ENCODE data around the gene TMEM198.

The TMEM198 gene

DNA sequence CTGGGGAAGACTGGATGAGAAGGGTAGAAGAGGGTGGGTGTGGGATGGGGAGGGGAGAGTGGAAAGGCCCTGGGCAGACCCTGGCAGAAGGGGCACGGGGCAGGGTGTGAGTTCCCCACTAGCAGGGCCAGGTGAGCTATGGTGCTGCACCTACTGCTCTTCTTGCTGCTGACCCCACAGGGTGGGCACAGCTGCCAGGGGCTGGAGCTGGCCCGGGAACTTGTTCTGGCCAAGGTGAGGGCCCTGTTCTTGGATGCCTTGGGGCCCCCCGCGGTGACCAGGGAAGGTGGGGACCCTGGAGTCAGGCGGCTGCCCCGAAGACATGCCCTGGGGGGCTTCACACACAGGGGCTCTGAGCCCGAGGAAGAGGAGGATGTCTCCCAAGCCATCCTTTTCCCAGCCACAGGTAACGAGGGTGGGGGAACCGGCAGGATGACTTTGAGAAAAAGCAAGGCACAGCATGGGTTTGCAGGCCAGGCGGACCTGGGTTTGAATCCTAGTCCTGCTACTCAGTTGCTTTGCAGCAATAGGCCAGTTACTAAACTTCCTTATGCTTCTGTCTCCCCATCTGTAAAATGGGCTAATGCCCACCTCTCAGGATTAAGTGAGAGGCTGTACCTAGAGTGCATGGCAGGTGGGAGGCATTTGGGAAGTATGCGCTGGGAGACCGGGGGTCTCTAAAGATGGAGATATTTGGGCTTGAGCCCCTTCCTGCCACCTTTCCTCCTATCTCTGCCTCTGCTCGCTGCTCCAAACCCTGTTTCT lies 28.6 kb downstream of the TMEM198 start, which contains the start of gene INHA:
TSS of gene INHA (plus strand) at position 74 of the 765 bp plus-strand sequence. CDS start at position 139, 65 bp downstream.
- H3K4me1 ChIP-seq (ENCODE audit: control insufficient read depth, insufficient read depth, low read length), result peaks cover 23% of the 10 kb centered on the region
- no peaks in the 10 kb centered on the region for H3K9me3 ChIP-seq (ENCODE audit: control insufficient read depth, insufficient read depth, low read length)
- H3K27me3 ChIP-seq (ENCODE audit: control insufficient read depth, insufficient read depth, low read length), result peaks cover 30% of the 10 kb centered on the region
- H3K9ac ChIP-seq (ENCODE audit: low read depth, low read length), result no peak within 1 kb of the TSS
- peak within 1 kb of the TSS; percentile 35 for H3K4me3 ChIP-seq (ENCODE audit: low read depth, low read length)
- H3K36me3 ChIP-seq (ENCODE audit: control insufficient read depth, insufficient read depth, low read length), result peaks cover 2% of the 10 kb centered on the region

GRCh38 chr2:219573166-219573565 lies 29.3 kb downstream of the TMEM198 start:
- Histone ChIP-seq H3K36me3 (ENCODE audit: control insufficient read depth, insufficient read depth, low read length) (no peaks in the 10 kb centered on the region), H3K9me3 (ENCODE audit: control insufficient read depth, insufficient read depth, low read length) (no peaks in the 10 kb centered on the region), H3K9ac (ENCODE audit: low read depth, low read length) (no peak overlapping the region), H3K4me1 (ENCODE audit: control insufficient read depth, insufficient read depth, low read length) (peaks cover 28% of the 10 kb centered on the region), H3K27me3 (ENCODE audit: control insufficient read depth, insufficient read depth, low read length) (peaks cover 30% of the 10 kb centered on the region), H3K4me3 (ENCODE audit: low read depth, low read length) (no peak overlapping the region)

DNA sequence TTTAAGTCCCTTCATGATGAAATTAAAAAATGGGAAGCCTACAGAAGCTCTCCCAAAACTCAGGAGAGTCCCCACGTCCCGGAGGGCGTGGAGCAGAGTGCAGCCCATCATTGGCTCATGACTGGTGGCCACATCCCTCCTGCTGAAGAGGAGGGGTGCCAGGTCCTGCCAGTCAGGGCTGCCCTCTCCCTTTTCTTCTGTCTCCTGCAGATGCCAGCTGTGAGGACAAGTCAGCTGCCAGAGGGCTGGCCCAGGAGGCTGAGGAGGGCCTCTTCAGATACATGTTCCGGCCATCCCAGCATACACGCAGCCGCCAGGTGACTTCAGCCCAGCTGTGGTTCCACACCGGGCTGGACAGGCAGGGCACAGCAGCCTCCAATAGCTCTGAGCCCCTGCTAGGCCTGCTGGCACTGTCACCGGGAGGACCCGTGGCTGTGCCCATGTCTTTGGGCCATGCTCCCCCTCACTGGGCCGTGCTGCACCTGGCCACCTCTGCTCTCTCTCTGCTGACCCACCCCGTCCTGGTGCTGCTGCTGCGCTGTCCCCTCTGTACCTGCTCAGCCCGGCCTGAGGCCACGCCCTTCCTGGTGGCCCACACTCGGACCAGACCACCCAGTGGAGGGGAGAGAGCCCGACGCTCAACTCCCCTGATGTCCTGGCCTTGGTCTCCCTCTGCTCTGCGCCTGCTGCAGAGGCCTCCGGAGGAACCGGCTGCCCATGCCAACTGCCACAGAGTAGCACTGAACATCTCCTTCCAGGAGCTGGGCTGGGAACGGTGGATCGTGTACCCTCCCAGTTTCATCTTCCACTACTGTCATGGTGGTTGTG lies 30.9 kb downstream of the TMEM198 start:
- Histone ChIP-seq H3K36me3 (ENCODE audit: control insufficient read depth, insufficient read depth, low read length) (no peaks in the 10 kb centered on the region), H3K9me3 (ENCODE audit: control insufficient read depth, insufficient read depth, low read length) (no peaks in the 10 kb centered on the region), H3K27me3 (ENCODE audit: control insufficient read depth, insufficient read depth, low read length) (peaks cover 22% of the 10 kb centered on the region), H3K9ac (ENCODE audit: low read depth, low read length) (no peak overlapping the region), H3K4me3 (ENCODE audit: low read depth, low read length) (no peak overlapping the region), H3K4me1 (ENCODE audit: control insufficient read depth, insufficient read depth, low read length) (peaks cover 25% of the 10 kb centered on the region)

- Histone ChIP-seq H3K36me3 (ENCODE audit: control insufficient read depth, insufficient read depth, low read length) (no peaks in the 10 kb centered on the region), H3K9ac (ENCODE audit: low read depth, low read length) (no peak overlapping the region), H3K27me3 (ENCODE audit: control insufficient read depth, insufficient read depth, low read length) (peaks cover 17% of the 10 kb centered on the region), H3K4me1 (ENCODE audit: control insufficient read depth, insufficient read depth, low read length) (peaks cover 24% of the 10 kb centered on the region), H3K4me3 (ENCODE audit: low read depth, low read length) (no peak overlapping the region), H3K9me3 (ENCODE audit: control insufficient read depth, insufficient read depth, low read length) (no peaks in the 10 kb centered on the region)
Measured at GRCh38 chr2:219575566-219576504, 32.0 kb downstream of the TMEM198 start.

- no peaks in the 10 kb centered on the region for H3K9me3 ChIP-seq (ENCODE audit: control insufficient read depth, insufficient read depth, low read length)
Measured at GRCh38 chr2:219576505-219577388, 32.9 kb downstream of the TMEM198 start.

GRCh38 chr2:219578811-219579613 lies 35.2 kb downstream of the TMEM198 start:
- Histone ChIP-seq H3K36me3 (ENCODE audit: control insufficient read depth, insufficient read depth, low read length) (no peaks in the 10 kb centered on the region), H3K9me3 (ENCODE audit: control insufficient read depth, insufficient read depth, low read length) (no peaks in the 10 kb centered on the region), H3K27me3 (ENCODE audit: control insufficient read depth, insufficient read depth, low read length) (peaks cover 15% of the 10 kb centered on the region), H3K4me3 (ENCODE audit: low read depth, low read length) (no peak overlapping the region), H3K9ac (ENCODE audit: low read depth, low read length) (no peak overlapping the region), H3K4me1 (ENCODE audit: control insufficient read depth, insufficient read depth, low read length) (peaks cover 19% of the 10 kb centered on the region)

More at GRCh38 chr2:219576505-219577388, 32.9 kb downstream of the TMEM198 start:
- Histone ChIP-seq H3K9ac (ENCODE audit: low read depth, low read length) (no peak overlapping the region), H3K4me1 (ENCODE audit: control insufficient read depth, insufficient read depth, low read length) (peaks cover 24% of the 10 kb centered on the region), H3K36me3 (ENCODE audit: control insufficient read depth, insufficient read depth, low read length) (no peaks in the 10 kb centered on the region), H3K4me3 (ENCODE audit: low read depth, low read length) (peak overlapping the region; percentile 36), H3K27me3 (ENCODE audit: control insufficient read depth, insufficient read depth, low read length) (peaks cover 17% of the 10 kb centered on the region)

DNA sequence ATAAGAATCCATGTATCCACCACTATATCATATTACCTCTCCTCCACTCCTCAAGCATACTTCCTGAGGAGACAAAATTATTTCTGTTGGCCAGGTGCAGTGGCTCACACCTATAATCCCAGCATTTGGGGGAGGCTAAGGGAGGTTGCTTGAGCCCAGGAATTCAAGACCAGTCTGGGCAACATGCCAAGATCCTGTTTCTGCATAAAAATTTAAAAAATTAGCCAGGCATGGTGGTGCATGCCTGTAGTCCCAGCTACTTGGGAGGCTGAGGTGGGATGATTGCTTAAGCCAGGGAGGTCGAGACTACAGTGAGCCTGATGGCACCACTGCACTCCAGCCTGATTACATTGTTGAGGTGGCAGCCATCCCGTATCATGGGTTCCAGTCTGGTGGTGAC lies 37.5 kb downstream of the TMEM198 start:
- Histone ChIP-seq H3K36me3 (ENCODE audit: control insufficient read depth, insufficient read depth, low read length) (no peaks in the 10 kb centered on the region), H3K9me3 (ENCODE audit: control insufficient read depth, insufficient read depth, low read length) (no peaks in the 10 kb centered on the region), H3K9ac (ENCODE audit: low read depth, low read length) (no peak overlapping the region), H3K27me3 (ENCODE audit: control insufficient read depth, insufficient read depth, low read length) (peaks cover 12% of the 10 kb centered on the region), H3K4me1 (ENCODE audit: control insufficient read depth, insufficient read depth, low read length) (peaks cover 15% of the 10 kb centered on the region), H3K4me3 (ENCODE audit: low read depth, low read length) (no peak overlapping the region)

GRCh38 chr2:219591091-219591490 lies 47.3 kb downstream of the TMEM198 start:
- Histone ChIP-seq H3K9me3 (ENCODE audit: control insufficient read depth, insufficient read depth, low read length) (no peaks in the 10 kb centered on the region), H3K36me3 (ENCODE audit: control insufficient read depth, insufficient read depth, low read length) (no peaks in the 10 kb centered on the region), H3K9ac (ENCODE audit: low read depth, low read length) (no peak overlapping the region), H3K27me3 (ENCODE audit: control insufficient read depth, insufficient read depth, low read length) (peaks cover under 1% of the 10 kb centered on the region), H3K4me3 (ENCODE audit: low read depth, low read length) (no peak overlapping the region), H3K4me1 (ENCODE audit: control insufficient read depth, insufficient read depth, low read length) (peaks cover 2% of the 10 kb centered on the region)

DNA sequence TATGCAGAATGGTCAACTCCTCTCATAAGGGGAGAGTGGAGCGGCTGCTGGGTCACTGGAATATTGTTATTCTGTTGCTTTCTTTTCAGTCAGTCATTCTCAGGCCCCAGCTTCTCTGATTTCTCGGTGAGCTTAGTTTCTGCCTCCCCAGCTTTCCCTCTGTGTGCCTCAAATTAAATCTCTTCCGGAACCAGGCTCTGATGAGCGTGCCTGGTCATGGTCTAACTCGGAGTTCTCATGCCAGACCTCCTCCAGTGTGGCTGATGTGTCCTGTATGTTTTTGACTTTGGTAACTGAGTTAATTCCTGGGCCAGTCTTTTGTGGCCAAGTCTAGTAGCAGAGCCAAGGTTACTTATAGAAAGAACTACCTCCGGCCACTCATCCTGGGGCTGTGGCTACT lies 48.9 kb downstream of the TMEM198 start:
- H3K4me3 ChIP-seq (ENCODE audit: low read depth, low read length), result no peak overlapping the region

DNA sequence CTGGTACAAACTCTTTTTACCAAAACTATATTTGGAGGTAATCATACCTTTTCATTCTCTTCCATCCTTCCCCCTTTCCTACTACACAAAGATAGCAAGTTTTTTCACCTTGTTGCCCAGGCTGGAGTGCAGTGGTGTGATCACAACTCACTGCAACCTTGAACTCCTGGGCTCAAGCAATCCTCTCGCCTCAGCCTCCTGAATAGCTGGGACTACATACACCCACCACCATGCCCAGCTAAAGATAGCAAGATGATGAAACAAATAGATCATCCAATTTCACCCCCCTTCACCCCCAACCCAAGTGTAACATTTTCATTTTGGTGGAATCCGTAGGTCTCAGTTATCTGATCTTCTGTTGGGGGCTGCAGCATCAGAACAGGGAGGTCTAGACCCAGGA lies 49.3 kb downstream of the TMEM198 start:
- H3K9ac ChIP-seq (ENCODE audit: low read depth, low read length), result no peak overlapping the region
- H3K36me3 ChIP-seq (ENCODE audit: control insufficient read depth, insufficient read depth, low read length), result no peaks in the 10 kb centered on the region
- H3K4me3 ChIP-seq (ENCODE audit: low read depth, low read length), result no peak overlapping the region
- H3K4me1 ChIP-seq (ENCODE audit: control insufficient read depth, insufficient read depth, low read length), result peaks cover 2% of the 10 kb centered on the region
- no peaks in the 10 kb centered on the region for H3K9me3 ChIP-seq (ENCODE audit: control insufficient read depth, insufficient read depth, low read length)
- no peaks in the 10 kb centered on the region for H3K27me3 ChIP-seq (ENCODE audit: control insufficient read depth, insufficient read depth, low read length)

More for the DNA sequence above, 48.9 kb downstream of the TMEM198 start:
- no peaks in the 10 kb centered on the region for H3K27me3 ChIP-seq (ENCODE audit: control insufficient read depth, insufficient read depth, low read length)
- no peak overlapping the region for H3K9ac ChIP-seq (ENCODE audit: low read depth, low read length)
- H3K4me1 ChIP-seq (ENCODE audit: control insufficient read depth, insufficient read depth, low read length), result peaks cover 2% of the 10 kb centered on the region
- no peaks in the 10 kb centered on the region for H3K36me3 ChIP-seq (ENCODE audit: control insufficient read depth, insufficient read depth, low read length)
- no peaks in the 10 kb centered on the region for H3K9me3 ChIP-seq (ENCODE audit: control insufficient read depth, insufficient read depth, low read length)

All from iPS-15b (cell line).